ENCODE data around the gene CTNNB1. TPM values are rescaled to one million over a fixed set of nuclear protein-coding genes. Genes with fewer than 3 reads are reported as not detected.

The CTNNB1 gene
- total and polyA plus RNA-seq, 4 donors: 63.3 to 265 (median 151) TPM

DNA sequence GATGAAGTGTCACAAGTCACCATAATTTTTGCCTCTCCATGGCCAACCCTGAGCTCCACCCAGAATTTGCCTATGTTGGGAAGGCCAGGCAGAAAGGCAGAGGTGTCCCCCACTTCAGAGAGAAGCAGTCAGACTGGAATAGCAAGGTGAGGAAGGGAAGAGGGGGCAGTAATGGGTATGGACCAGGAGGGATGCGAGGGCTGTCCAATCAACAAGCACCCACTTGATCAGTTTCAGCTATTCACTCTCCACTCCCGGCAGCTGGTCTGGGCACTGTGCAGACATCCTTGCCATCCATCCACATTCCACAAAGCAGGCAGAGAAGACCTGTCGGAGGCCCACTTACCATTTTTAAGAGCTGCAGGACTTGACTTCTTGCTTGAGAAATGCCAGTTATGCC lies 43.5 kb upstream of the CTNNB1 start:
- no peak overlapping the region for H3K9ac ChIP-seq (ENCODE audit: low read depth in 1 of 2, low read length in 2 of 2)
- no peaks in the 10 kb centered on the region for H3K4me1 ChIP-seq (ENCODE audit: control insufficient read depth in 4 of 4, insufficient read depth in 4 of 4, low read length in 3 of 4)
- no peaks in the 10 kb centered on the region for H3K9me3 ChIP-seq (ENCODE audit: control insufficient read depth in 4 of 4, low read length in 3 of 4)
- WGBS: 92% methylated on average over 3 of the region's 3 CpGs
- no peak for TF ChIP-seq NR2F2 (IDR thresholded peaks at IDR 0.05)
- TF ChIP-seq, protein P1, sequence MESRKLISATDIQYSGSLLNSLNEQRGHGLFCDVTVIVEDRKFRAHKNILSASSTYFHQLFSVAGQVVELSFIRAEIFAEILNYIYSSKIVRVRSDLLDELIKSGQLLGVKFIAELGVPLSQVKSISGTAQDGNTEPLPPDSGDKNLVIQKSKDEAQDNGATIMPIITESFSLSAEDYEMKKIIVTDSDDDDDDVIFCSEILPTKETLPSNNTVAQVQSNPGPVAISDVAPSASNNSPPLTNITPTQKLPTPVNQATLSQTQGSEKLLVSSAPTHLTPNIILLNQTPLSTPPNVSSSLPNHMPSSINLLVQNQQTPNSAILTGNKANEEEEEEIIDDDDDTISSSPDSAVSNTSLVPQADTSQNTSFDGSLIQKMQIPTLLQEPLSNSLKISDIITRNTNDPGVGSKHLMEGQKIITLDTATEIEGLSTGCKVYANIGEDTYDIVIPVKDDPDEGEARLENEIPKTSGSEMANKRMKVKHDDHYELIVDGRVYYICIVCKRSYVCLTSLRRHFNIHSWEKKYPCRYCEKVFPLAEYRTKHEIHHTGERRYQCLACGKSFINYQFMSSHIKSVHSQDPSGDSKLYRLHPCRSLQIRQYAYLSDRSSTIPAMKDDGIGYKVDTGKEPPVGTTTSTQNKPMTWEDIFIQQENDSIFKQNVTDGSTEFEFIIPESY (IDR thresholded peaks at IDR 0.05): no peak
- no peak for TF ChIP-seq HNF4A (conservative IDR thresholded peaks at IDR 0.05)
- TF ChIP-seq HNF4G (IDR thresholded peaks at IDR 0.05): no peak
- TF ChIP-seq, protein P2, sequence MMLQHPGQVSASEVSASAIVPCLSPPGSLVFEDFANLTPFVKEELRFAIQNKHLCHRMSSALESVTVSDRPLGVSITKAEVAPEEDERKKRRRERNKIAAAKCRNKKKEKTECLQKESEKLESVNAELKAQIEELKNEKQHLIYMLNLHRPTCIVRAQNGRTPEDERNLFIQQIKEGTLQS (IDR thresholded peaks at IDR 0.05): no peak
- TF ChIP-seq, protein P3, sequence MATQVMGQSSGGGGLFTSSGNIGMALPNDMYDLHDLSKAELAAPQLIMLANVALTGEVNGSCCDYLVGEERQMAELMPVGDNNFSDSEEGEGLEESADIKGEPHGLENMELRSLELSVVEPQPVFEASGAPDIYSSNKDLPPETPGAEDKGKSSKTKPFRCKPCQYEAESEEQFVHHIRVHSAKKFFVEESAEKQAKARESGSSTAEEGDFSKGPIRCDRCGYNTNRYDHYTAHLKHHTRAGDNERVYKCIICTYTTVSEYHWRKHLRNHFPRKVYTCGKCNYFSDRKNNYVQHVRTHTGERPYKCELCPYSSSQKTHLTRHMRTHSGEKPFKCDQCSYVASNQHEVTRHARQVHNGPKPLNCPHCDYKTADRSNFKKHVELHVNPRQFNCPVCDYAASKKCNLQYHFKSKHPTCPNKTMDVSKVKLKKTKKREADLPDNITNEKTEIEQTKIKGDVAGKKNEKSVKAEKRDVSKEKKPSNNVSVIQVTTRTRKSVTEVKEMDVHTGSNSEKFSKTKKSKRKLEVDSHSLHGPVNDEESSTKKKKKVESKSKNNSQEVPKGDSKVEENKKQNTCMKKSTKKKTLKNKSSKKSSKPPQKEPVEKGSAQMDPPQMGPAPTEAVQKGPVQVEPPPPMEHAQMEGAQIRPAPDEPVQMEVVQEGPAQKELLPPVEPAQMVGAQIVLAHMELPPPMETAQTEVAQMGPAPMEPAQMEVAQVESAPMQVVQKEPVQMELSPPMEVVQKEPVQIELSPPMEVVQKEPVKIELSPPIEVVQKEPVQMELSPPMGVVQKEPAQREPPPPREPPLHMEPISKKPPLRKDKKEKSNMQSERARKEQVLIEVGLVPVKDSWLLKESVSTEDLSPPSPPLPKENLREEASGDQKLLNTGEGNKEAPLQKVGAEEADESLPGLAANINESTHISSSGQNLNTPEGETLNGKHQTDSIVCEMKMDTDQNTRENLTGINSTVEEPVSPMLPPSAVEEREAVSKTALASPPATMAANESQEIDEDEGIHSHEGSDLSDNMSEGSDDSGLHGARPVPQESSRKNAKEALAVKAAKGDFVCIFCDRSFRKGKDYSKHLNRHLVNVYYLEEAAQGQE (IDR thresholded peaks at IDR 0.05): no peak
- TF ChIP-seq, protein P4, sequence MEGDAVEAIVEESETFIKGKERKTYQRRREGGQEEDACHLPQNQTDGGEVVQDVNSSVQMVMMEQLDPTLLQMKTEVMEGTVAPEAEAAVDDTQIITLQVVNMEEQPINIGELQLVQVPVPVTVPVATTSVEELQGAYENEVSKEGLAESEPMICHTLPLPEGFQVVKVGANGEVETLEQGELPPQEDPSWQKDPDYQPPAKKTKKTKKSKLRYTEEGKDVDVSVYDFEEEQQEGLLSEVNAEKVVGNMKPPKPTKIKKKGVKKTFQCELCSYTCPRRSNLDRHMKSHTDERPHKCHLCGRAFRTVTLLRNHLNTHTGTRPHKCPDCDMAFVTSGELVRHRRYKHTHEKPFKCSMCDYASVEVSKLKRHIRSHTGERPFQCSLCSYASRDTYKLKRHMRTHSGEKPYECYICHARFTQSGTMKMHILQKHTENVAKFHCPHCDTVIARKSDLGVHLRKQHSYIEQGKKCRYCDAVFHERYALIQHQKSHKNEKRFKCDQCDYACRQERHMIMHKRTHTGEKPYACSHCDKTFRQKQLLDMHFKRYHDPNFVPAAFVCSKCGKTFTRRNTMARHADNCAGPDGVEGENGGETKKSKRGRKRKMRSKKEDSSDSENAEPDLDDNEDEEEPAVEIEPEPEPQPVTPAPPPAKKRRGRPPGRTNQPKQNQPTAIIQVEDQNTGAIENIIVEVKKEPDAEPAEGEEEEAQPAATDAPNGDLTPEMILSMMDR (IDR thresholded peaks at IDR 0.05; ENCODE audit: low read depth, low read length, missing input control): no peak
- no peak for TF ChIP-seq YY1 (IDR thresholded peaks at IDR 0.05)
- TF ChIP-seq FOXA1 (IDR thresholded peaks at IDR 0.05): no peak
- no peak for TF ChIP-seq EGR1 (IDR thresholded peaks at IDR 0.05; ENCODE audit: low read depth in 2 of 2)
- TF ChIP-seq TAF1 (conservative IDR thresholded peaks at IDR 0.05): no peak
- no peak for TF ChIP-seq SP1 (IDR thresholded peaks at IDR 0.05)
- no peak for TF ChIP-seq FOXA2 (IDR thresholded peaks at IDR 0.05)
- DNase-seq (ENCODE audit: low spot score): no peak
- no peaks in the 10 kb centered on the region for H3K36me3 ChIP-seq (ENCODE audit: control insufficient read depth in 4 of 4, insufficient read depth in 3 of 4, low read depth in 1 of 4, low read length in 3 of 4)
- H3K27ac ChIP-seq (ENCODE audit: low read depth in 1 of 2, low read length in 2 of 2): no peak overlapping the region
- H3K4me3 ChIP-seq (ENCODE audit: low read depth in 1 of 3, low read length in 3 of 3): no peak overlapping the region
- H3K27me3 ChIP-seq (ENCODE audit: control insufficient read depth in 4 of 4, insufficient read depth in 4 of 4, low read length in 3 of 4): no peaks in the 10 kb centered on the region

DNA sequence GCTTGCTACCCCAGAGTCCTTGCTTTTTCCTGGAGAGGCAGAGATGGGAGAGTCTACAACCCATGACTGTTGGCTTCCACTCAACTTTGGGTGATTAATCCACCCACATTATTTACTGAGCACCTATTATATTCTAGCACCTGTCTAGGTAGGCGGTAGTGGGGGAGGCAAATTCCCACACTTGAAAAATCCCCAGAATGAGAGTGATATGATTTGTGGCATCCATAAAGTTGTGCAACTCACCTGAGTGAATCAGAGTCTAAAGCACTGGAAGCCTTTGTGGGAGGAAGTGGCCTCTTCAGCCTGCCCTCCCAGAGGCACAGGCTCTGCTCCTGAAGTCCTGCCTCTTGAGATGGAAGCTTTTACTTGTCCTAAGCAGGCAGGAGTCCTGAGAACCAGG lies 40.4 kb upstream of the CTNNB1 start:
- no peak for DNase-seq (ENCODE audit: low spot score)
- Histone ChIP-seq H3K4me3 (ENCODE audit: low read depth in 1 of 3, low read length in 3 of 3) (no peak overlapping the region), H3K27me3 (ENCODE audit: control insufficient read depth in 4 of 4, insufficient read depth in 4 of 4, low read length in 3 of 4) (no peaks in the 10 kb centered on the region), H3K9me3 (ENCODE audit: control insufficient read depth in 4 of 4, low read length in 3 of 4) (no peaks in the 10 kb centered on the region), H3K36me3 (ENCODE audit: control insufficient read depth in 4 of 4, insufficient read depth in 3 of 4, low read depth in 1 of 4, low read length in 3 of 4) (no peaks in the 10 kb centered on the region), H3K9ac (ENCODE audit: low read depth in 1 of 2, low read length in 2 of 2) (no peak overlapping the region), H3K4me1 (ENCODE audit: control insufficient read depth in 4 of 4, insufficient read depth in 4 of 4, low read length in 3 of 4) (no peaks in the 10 kb centered on the region), H3K27ac (ENCODE audit: low read depth in 1 of 2, low read length in 2 of 2) (no peak overlapping the region)
- TF ChIP-seq RXRA (IDR thresholded peaks at IDR 0.05): no peak
- TF ChIP-seq SP1 (IDR thresholded peaks at IDR 0.05): no peak
- no peak for TF ChIP-seq GABPA (IDR thresholded peaks at IDR 0.05 in 1 of 2, conservative IDR thresholded peaks at IDR 0.05 in 1 of 2)
- TF ChIP-seq, protein P1 (IDR thresholded peaks at IDR 0.05): no peak
- no peak for TF ChIP-seq RAD21 (IDR thresholded peaks at IDR 0.05)
- TF ChIP-seq, protein P4 (IDR thresholded peaks at IDR 0.05; ENCODE audit: low read depth, low read length, missing input control): no peak
- TF ChIP-seq FOXA2 (IDR thresholded peaks at IDR 0.05): no peak
- no peak for TF ChIP-seq FOXA1 (IDR thresholded peaks at IDR 0.05)
- no peak for TF ChIP-seq YY1 (IDR thresholded peaks at IDR 0.05)
- TF ChIP-seq, protein P5, sequence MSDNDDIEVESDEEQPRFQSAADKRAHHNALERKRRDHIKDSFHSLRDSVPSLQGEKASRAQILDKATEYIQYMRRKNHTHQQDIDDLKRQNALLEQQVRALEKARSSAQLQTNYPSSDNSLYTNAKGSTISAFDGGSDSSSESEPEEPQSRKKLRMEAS (IDR thresholded peaks at IDR 0.05): no peak
- no peak for TF ChIP-seq TAF1 (conservative IDR thresholded peaks at IDR 0.05)
- no peak for TF ChIP-seq EGR1 (IDR thresholded peaks at IDR 0.05; ENCODE audit: low read depth in 2 of 2)
- no peak for TF ChIP-seq HNF4G (IDR thresholded peaks at IDR 0.05)
- 88% methylated on average over 1 of the region's 1 CpG for WGBS
